Neural cell (in vitro differentiated cells): ENCODE results near the gene SLC23A1. TPM values are rescaled to one million over a fixed set of nuclear protein-coding genes. Genes with fewer than 3 reads are reported as not detected.

Experiments
- H2AFZ ChIP-seq: fragments of 200-600, 300-800 bp; sonication (generic), shearing (Covaris generic); 2 replicates; pipeline ENCODE4 v1.6.0; 2014; ENCODE audit warnings: low read depth, mild to moderate bottlenecking, antibody characterized with exemption, low read length, moderate library complexity
- H3F3A ChIP-seq: fragments of 200-600 bp; shearing (Covaris generic); 2 replicates; pipeline ENCODE4 v1.6.1; 2016; ENCODE audit warnings: mild to moderate bottlenecking, moderate library complexity, mixed read lengths, antibody characterized with exemption, low read length; ENCODE audit not compliant: insufficient read depth, poor library complexity, severe bottlenecking
- H3K27ac ChIP-seq: fragments of 200-600, 300-800 bp; sonication (generic), shearing (Covaris generic); 2 replicates; pipeline ENCODE4 v1.5.1; 2014; ENCODE audit warnings: mild to moderate bottlenecking, low read length, moderate library complexity
- H3K27me3 ChIP-seq: fragments of 300-800, 200-600 bp; sonication (generic), shearing (Covaris generic); 2 replicates; pipeline ENCODE4 v1.6.0; 2014; ENCODE audit warnings: mild to moderate bottlenecking, low read depth, low read length, moderate library complexity; ENCODE audit not compliant: insufficient read depth
- H3K36me3 ChIP-seq: fragments of 300-800, 200-600 bp; sonication (generic), shearing (Covaris generic); 2 replicates; pipeline ENCODE4 v1.5.1; 2014; ENCODE audit warnings: mild to moderate bottlenecking, antibody characterized with exemption, low read length, moderate library complexity; ENCODE audit not compliant: insufficient read depth
- H3K4me2 ChIP-seq: fragments of 300-800, 200-600 bp; sonication (generic), shearing (Covaris generic); 2 replicates; pipeline ENCODE4 v1.6.0; 2014; ENCODE audit warnings: mild to moderate bottlenecking, low read length
- H3K4me3 ChIP-seq: fragments of 300-800, 200-600 bp; sonication (generic), shearing (Covaris generic); 2 replicates; pipeline ENCODE4 v1.5.1; 2014; ENCODE audit warnings: mild to moderate bottlenecking, low read length, moderate library complexity
- H3K79me2 ChIP-seq: fragments of 200-600 bp; shearing (Covaris generic); replicated peaks from 2 replicates; pipeline ENCODE4 v1.6.0; 2014; ENCODE audit warnings: mild to moderate bottlenecking, low read length, moderate library complexity; ENCODE audit not compliant: insufficient read depth
- H3K9ac ChIP-seq: fragments of 300-800, 200-600 bp; sonication (generic), shearing (Covaris generic); 2 replicates; pipeline ENCODE4 v1.6.1; 2016; ENCODE audit warnings: mild to moderate bottlenecking, low read length, mixed read lengths
- H3K9me2 ChIP-seq: fragments of 200-600 bp; shearing (Covaris generic); 2 replicates; pipeline ENCODE4 v1.6.1; 2016; ENCODE audit warnings: mild to moderate bottlenecking, low read length, mixed read lengths; ENCODE audit not compliant: insufficient read depth
- H3K9me3 ChIP-seq: fragments of 200-600, 300-800 bp; sonication (generic), shearing (Covaris generic); 2 replicates; pipeline ENCODE4 v1.6.1; 2016; ENCODE audit warnings: mild to moderate bottlenecking, mixed run types, low read length, moderate library complexity, mixed read lengths
- H4K20me1 ChIP-seq: fragments of 200-600 bp; shearing (Covaris generic); 2 replicates; pipeline ENCODE4 v1.6.1; 2016; ENCODE audit warnings: mild to moderate bottlenecking, mixed run types; ENCODE audit not compliant: insufficient read depth
- EP300 ChIP-seq: fragments of 450-650 bp; conservative IDR thresholded peaks from 2 replicates; pipeline ENCODE4 v1.6.1; 2014; ENCODE audit warnings: antibody characterized with exemption, mild to moderate bottlenecking, moderate library complexity; ENCODE audit not compliant: poor library complexity, severe bottlenecking
- EZH2 ChIP-seq: fragments of 200-600, 300-800 bp; shearing (Covaris generic), sonication (generic); IDR thresholded peaks from 2 replicates; pipeline ENCODE4 v1.6.1; 2014; ENCODE audit warnings: antibody characterized with exemption, low read length, borderline replicate concordance, mild to moderate bottlenecking; ENCODE audit not compliant: insufficient read depth, poor library complexity, severe bottlenecking
- MXI1 ChIP-seq: fragments of 450-650 bp; conservative IDR thresholded peaks from 2 replicates; pipeline ENCODE4 v1.6.1; 2014; ENCODE audit warnings: antibody characterized with exemption, mild to moderate bottlenecking; ENCODE audit not compliant: poor library complexity, severe bottlenecking
- POLR2AphosphoS5 ChIP-seq: IDR thresholded peaks from 2 replicates; pipeline ENCODE4 v1.6.1; 2012
- RAD21 ChIP-seq: fragments of 450-650 bp; conservative IDR thresholded peaks from 2 replicates; pipeline ENCODE4 v1.6.1; 2014; ENCODE audit warnings: antibody characterized with exemption, mild to moderate bottlenecking, moderate library complexity
- SMC3 ChIP-seq: fragments of 450-650 bp; conservative IDR thresholded peaks from 2 replicates; pipeline ENCODE4 v1.6.1; 2014; ENCODE audit warnings: antibody characterized with exemption, mild to moderate bottlenecking, moderate library complexity; ENCODE audit not compliant: poor library complexity
- TAF1 ChIP-seq: IDR thresholded peaks from 2 replicates; pipeline ENCODE4 v1.6.1; 2012; ENCODE audit warnings: low read depth
- polyA plus RNA-seq: library from polyadenylated mRNA; depleted of rRNA; stranded (reverse); fragments of >200 nt; gene quantifications from 2 replicates; pipeline ENCODE4 v1.2.3, GENCODE V29; 2014
- TF ChIP-seq, protein P1 (sequence below): fragments of 450-650 bp; IDR thresholded peaks from 2 replicates; pipeline ENCODE4 v1.5.1; 2014; ENCODE audit warnings: antibody characterized with exemption, mild to moderate bottlenecking, moderate library complexity; ENCODE audit not compliant: poor library complexity, severe bottlenecking
- TF ChIP-seq, protein P2 (sequence below): IDR thresholded peaks from 2 replicates; pipeline ENCODE4 v1.6.1; 2012; ENCODE audit warnings: borderline replicate concordance

The SLC23A1 gene
- polyA plus RNA-seq, 1 donor from 2014 or later, result not detected

DNA sequence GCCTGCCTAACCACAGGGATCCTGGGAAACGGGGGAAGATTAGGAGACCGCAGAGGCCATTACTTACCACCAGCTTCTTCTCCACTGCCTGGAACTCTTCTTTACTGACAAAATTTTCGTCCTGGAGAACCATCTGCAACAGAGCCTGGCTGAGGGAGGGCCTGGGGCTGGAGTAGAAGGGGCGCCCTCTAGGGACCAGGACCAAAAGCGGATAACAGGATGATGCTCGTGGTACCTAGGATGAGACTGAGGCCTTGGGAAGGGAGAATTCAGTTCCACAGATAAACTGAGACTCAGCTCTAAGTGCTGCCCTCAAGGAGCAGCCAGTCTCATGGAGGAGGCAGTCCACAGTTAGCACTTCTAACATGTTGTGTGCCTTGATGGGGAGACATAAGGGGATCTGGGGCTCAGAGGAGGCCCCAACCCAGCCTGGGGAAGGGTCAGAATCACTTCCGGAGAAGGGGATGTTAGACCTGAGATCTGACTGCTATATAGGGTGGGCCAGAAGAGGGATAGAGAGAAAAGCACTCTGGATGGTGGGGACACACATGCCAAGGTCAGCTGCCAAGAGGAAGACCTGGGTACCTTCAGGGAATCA is 19.6 kb upstream of the SLC23A1 start:
- H3K9ac ChIP-seq, result no peak overlapping the region
- H2AFZ ChIP-seq, result no peak overlapping the region
- H3K9me3 ChIP-seq, result no peaks in the 10 kb centered on the region
- TF ChIP-seq POLR2AphosphoS5 (no peak), EP300 (no peak), MXI1 (no peak)
- TF ChIP-seq, protein P1, sequence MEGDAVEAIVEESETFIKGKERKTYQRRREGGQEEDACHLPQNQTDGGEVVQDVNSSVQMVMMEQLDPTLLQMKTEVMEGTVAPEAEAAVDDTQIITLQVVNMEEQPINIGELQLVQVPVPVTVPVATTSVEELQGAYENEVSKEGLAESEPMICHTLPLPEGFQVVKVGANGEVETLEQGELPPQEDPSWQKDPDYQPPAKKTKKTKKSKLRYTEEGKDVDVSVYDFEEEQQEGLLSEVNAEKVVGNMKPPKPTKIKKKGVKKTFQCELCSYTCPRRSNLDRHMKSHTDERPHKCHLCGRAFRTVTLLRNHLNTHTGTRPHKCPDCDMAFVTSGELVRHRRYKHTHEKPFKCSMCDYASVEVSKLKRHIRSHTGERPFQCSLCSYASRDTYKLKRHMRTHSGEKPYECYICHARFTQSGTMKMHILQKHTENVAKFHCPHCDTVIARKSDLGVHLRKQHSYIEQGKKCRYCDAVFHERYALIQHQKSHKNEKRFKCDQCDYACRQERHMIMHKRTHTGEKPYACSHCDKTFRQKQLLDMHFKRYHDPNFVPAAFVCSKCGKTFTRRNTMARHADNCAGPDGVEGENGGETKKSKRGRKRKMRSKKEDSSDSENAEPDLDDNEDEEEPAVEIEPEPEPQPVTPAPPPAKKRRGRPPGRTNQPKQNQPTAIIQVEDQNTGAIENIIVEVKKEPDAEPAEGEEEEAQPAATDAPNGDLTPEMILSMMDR, result peak; percentile 22
- H3K9me2 ChIP-seq, result no peaks in the 10 kb centered on the region
- no peak overlapping the region for H3K4me3 ChIP-seq
- no peaks in the 10 kb centered on the region for H3K36me3 ChIP-seq
- no peaks in the 10 kb centered on the region for H3K27me3 ChIP-seq
- no peaks in the 10 kb centered on the region for H3F3A ChIP-seq
- H4K20me1 ChIP-seq, result no peaks in the 10 kb centered on the region
- no peak overlapping the region for H3K27ac ChIP-seq
- H3K79me2 ChIP-seq, result no peaks in the 10 kb centered on the region
- H3K4me2 ChIP-seq, result no peak overlapping the region

DNA sequence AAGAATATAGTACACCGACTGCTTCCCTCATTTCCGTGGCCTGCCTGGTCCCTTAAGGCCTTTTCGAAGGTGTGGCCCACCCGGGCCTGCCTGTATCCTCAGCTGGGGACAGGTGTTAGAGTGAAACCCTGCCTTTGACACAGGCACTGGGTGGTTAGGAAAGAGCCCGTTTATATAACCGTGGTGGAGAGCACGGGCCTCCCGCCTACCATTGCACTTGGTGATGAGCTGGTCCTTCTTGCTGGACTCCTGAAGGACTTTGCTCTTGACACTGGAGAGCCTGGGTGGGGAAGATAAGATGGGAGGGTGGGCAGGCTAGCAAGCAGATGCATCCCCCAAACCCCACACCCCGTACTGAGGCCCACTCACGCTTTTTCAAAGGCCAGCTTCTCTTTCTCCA is 18.4 kb upstream of the SLC23A1 start:
- Histone ChIP-seq H3K4me3 (no peak overlapping the region), H3K9ac (no peak overlapping the region)
- TF ChIP-seq RAD21 (no peak), EP300 (no peak), TAF1 (no peak), EZH2 (no peak), MXI1 (no peak), SMC3 (no peak), POLR2AphosphoS5 (no peak)
- TF ChIP-seq, protein P2, sequence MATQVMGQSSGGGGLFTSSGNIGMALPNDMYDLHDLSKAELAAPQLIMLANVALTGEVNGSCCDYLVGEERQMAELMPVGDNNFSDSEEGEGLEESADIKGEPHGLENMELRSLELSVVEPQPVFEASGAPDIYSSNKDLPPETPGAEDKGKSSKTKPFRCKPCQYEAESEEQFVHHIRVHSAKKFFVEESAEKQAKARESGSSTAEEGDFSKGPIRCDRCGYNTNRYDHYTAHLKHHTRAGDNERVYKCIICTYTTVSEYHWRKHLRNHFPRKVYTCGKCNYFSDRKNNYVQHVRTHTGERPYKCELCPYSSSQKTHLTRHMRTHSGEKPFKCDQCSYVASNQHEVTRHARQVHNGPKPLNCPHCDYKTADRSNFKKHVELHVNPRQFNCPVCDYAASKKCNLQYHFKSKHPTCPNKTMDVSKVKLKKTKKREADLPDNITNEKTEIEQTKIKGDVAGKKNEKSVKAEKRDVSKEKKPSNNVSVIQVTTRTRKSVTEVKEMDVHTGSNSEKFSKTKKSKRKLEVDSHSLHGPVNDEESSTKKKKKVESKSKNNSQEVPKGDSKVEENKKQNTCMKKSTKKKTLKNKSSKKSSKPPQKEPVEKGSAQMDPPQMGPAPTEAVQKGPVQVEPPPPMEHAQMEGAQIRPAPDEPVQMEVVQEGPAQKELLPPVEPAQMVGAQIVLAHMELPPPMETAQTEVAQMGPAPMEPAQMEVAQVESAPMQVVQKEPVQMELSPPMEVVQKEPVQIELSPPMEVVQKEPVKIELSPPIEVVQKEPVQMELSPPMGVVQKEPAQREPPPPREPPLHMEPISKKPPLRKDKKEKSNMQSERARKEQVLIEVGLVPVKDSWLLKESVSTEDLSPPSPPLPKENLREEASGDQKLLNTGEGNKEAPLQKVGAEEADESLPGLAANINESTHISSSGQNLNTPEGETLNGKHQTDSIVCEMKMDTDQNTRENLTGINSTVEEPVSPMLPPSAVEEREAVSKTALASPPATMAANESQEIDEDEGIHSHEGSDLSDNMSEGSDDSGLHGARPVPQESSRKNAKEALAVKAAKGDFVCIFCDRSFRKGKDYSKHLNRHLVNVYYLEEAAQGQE, result no peak

More for the DNA sequence above, 18.4 kb upstream of the SLC23A1 start:
- Histone ChIP-seq H3K27me3 (no peaks in the 10 kb centered on the region), H3K36me3 (no peaks in the 10 kb centered on the region), H3K79me2 (no peaks in the 10 kb centered on the region), H3F3A (no peaks in the 10 kb centered on the region), H3K9me3 (no peaks in the 10 kb centered on the region), H4K20me1 (no peaks in the 10 kb centered on the region), H3K9me2 (no peaks in the 10 kb centered on the region), H3K27ac (no peak overlapping the region), H3K4me2 (no peak overlapping the region), H2AFZ (no peak overlapping the region)
